SK-N-SH treated with all-trans-retinoic acid at 6 μM for 48 hours (cell line): ENCODE data around the gene GTPBP1.

Source experiments
- ATAC-seq: fragments of 200-7000 bp; cut with Tn5 transposase; 3 replicates; pipeline ENCODE4 v1.9.1; 2020; ENCODE audit warnings: mild to moderate bottlenecking, moderate library complexity
- CSDC2 ChIP-seq: fragments of 250-450 bp; sonication (Bioruptor Pico); IDR thresholded peaks from 2 replicates; pipeline ENCODE4 v1.5.0; 2020; ENCODE audit warnings: mild to moderate bottlenecking, moderate library complexity
- ISL1 ChIP-seq: fragments of 250-450 bp; sonication (Bioruptor Pico); IDR thresholded peaks from 2 replicates; pipeline ENCODE4 v2.1.2; 2022; ENCODE audit warnings: mild to moderate bottlenecking, moderate library complexity
- OSR1 ChIP-seq: fragments of 250-450 bp; sonication (Bioruptor Pico); IDR thresholded peaks from 2 replicates; pipeline ENCODE4 v1.8.0; 2022; ENCODE audit warnings: moderate library complexity, mild to moderate bottlenecking, inconsistent platforms
- POU6F1 ChIP-seq: fragments of 250-450 bp; sonication (Bioruptor Pico); IDR thresholded peaks from 2 replicates; pipeline ENCODE4 v1.8.0; 2021; ENCODE audit warnings: low read depth, mild to moderate bottlenecking, moderate library complexity, borderline replicate concordance
- PPARA ChIP-seq: fragments of 250-450 bp; sonication (Bioruptor Pico); IDR thresholded peaks from 2 replicates; pipeline ENCODE4 v1.5.0; 2020; ENCODE audit warnings: mild to moderate bottlenecking, borderline replicate concordance
- TCF4 ChIP-seq: fragments of 250-450 bp; sonication (Bioruptor Pico); IDR thresholded peaks from 2 replicates; pipeline ENCODE4 v1.8.0; 2021; ENCODE audit warnings: mild to moderate bottlenecking, moderate library complexity, borderline replicate concordance
- TOX ChIP-seq: fragments of 250-450 bp; sonication (Bioruptor Pico); IDR thresholded peaks from 2 replicates; pipeline ENCODE4 v1.8.0; 2021; ENCODE audit warnings: mild to moderate bottlenecking, moderate library complexity, borderline replicate concordance
- TSHZ2 ChIP-seq: fragments of 250-450 bp; sonication (Bioruptor Pico); IDR thresholded peaks from 2 replicates; pipeline ENCODE4 v1.5.0; 2020; ENCODE audit warnings: mild to moderate bottlenecking, moderate library complexity
- ZFP3 ChIP-seq: fragments of 250-450 bp; sonication (Bioruptor Pico); IDR thresholded peaks from 2 replicates; pipeline ENCODE4 v1.5.0; 2020; ENCODE audit warnings: mild to moderate bottlenecking, moderate library complexity
- ZFP30 ChIP-seq: fragments of 450-650 bp; formaldehyde crosslinking; IDR thresholded peaks from 2 replicates; pipeline ENCODE4 v1.5.0; 2022; ENCODE audit warnings: mild to moderate bottlenecking, moderate library complexity
- ZNF8 ChIP-seq: fragments of 450-650 bp; formaldehyde crosslinking; IDR thresholded peaks from 2 replicates; pipeline ENCODE4 v1.5.0; 2020; ENCODE audit warnings: mild to moderate bottlenecking, moderate library complexity
- TF ChIP-seq, protein P1 (sequence below): fragments of 250-450 bp; sonication (Bioruptor Pico); IDR thresholded peaks from 2 replicates; pipeline ENCODE4 v1.5.1; 2021; ENCODE audit warnings: mild to moderate bottlenecking, moderate library complexity

Gene GTPBP1

DNA sequence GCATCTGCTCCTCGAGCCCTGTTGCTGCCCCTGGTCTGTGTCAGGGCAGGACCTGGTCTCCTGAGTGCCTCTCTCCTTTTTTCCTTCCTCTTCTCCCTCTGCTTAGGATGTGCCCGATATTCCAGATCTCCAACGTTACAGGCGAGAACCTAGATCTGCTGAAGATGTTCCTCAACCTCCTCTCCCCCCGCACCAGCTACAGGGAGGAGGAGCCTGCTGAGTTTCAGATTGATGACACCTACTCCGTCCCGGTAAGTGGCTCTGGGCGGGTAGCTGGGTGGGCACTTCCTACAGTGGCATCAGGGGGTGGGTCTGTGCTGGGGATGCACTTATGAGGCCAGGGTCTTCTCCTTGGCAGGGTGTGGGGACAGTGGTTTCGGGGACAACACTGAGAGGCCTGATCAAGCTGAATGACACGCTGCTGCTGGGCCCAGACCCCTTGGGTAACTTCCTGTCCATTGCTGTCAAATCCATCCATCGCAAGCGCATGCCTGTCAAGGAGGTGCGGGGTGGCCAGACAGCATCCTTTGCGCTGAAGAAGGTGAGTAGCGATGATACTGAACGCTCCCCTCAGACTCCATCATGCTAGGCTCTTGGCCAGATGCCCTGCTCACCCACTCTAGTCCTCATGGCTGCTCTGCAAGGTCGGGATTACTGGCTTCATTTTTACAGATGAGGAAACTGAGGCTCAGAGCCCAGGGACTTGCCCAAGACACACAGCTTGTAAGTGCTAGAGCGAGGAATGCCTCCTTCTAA is 20.3 kb downstream of the GTPBP1 start (continued):
- TF ChIP-seq POU6F1 (CRISPR knock-in tag) (no peak), ZFP3 (no peak), TCF4 (CRISPR knock-in tag) (no peak), TSHZ2 (CRISPR knock-in tag) (no peak), ZFP30 (CRISPR knock-in tag) (no peak), CSDC2 (no peak), OSR1 (CRISPR knock-in tag) (no peak), ZNF8 (CRISPR knock-in tag) (no peak)

- no peak for ATAC-seq
- no peak for TF ChIP-seq ISL1
Measured at GRCh38 chr22:38727123-38727522, 21.4 kb downstream of the GTPBP1 start.

DNA sequence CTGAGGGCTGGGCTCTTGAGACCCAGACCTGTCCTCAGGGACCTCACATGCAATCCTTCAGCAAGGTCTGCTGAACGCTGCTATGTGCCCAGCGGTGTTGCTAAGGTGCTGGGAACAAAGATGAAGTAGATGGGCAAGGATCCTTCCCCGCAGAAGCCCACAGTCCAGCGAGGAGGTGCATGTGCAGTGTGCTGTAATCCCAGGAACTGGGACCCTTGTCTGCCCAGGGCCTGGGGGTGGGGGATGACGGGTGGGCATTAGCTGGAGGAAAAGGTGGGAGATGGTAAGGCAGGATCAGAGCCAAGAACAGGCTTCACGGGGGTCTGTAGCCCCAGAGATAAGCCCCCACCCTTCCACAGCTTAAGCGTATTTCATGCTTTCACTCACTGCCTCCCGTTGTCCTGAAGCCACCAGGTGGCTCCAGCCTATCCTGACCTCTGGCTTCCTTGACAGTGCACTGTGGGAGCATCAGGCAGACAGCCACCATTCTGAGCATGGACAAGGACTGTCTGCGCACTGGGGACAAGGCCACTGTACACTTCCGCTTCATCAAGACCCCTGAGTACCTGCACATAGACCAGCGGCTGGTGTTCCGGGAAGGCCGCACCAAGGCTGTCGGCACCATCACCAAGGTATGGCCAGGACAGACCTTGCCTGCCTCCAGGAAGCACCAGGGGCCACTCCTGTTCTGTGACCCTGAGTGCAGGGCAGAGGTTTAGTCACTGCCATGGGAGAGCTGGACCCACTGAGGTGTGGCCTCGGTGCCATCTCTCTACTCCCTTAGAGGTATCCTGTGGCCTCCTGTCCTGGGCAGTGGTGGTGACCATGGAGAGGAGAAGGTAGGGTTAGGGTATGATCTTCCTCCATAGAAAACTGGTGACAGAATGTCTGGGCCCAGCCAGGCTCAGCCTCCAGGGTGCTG is 22.0 kb downstream of the GTPBP1 start:
- TF ChIP-seq, protein P1, sequence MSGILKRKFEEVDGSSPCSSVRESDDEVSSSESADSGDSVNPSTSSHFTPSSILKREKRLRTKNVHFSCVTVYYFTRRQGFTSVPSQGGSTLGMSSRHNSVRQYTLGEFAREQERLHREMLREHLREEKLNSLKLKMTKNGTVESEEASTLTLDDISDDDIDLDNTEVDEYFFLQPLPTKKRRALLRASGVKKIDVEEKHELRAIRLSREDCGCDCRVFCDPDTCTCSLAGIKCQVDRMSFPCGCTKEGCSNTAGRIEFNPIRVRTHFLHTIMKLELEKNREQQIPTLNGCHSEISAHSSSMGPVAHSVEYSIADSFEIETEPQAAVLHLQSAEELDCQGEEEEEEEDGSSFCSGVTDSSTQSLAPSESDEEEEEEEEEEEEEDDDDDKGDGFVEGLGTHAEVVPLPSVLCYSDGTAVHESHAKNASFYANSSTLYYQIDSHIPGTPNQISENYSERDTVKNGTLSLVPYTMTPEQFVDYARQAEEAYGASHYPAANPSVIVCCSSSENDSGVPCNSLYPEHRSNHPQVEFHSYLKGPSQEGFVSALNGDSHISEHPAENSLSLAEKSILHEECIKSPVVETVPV: no peak
- TF ChIP-seq TCF4 (CRISPR knock-in tag): no peak
- no peak for TF ChIP-seq PPARA (CRISPR knock-in tag)
- no peak for TF ChIP-seq POU6F1 (CRISPR knock-in tag)

DNA sequence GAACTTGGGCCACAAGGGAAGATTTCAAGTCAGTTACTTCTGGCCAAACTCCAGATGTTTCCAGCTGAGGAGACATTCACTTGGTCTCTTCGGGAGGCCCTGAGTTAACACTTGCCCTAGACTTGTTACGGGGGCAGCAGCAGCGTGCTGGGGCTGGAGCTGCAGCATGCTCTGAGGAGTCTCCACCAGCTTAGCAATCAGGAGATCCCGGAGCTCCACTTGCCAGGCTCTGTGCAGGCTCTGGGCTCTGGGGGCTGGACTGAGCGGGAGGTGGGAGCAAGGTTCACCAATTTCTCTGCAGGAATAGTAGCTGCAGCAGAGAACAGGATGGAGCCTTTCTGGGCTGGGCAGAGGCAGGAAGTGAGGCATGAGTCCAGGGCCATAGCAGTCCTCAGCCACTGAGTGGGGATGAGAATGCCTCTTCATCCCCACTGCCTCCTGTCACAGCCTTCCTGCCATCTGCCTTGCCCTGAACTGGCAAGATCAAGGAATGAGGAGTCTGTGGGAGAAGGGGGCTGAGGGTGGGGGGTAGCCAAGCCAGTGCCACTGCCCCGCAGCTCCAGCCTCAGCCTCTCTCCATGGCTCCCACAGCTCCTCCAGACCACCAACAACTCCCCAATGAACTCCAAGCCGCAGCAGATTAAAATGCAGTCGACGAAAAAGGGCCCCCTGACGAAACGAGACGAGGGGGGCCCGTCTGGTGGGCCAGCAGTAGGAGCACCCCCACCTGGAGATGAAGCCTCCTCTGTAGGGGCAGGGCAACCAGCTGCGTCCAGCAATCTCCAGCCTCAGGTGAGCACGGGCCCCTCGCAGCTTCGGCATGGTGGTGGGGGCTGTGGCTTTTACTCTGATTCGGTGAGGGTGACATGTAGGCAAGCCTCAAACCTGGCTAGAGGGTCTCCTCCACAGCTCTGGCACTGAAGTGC is 23.4 kb downstream of the GTPBP1 start:
- TF ChIP-seq PPARA (CRISPR knock-in tag) (no peak), POU6F1 (CRISPR knock-in tag) (no peak), ZFP30 (CRISPR knock-in tag) (no peak), TOX (CRISPR knock-in tag) (no peak), TSHZ2 (CRISPR knock-in tag) (no peak)
- ATAC-seq: no peak

More for the DNA sequence above, 22.0 kb downstream of the GTPBP1 start:
- no peak for ATAC-seq
